ENCODE data around the gene SYNPO.
A peak's percentile ranks its signal among the peaks of the same experiment; 100 is the strongest.

SYNPO gene

GRCh38 chr5:150633429-150633828 is 7.0 kb upstream of the SYNPO start:
- no peak for TF ChIP-seq CTCF (IDR thresholded peaks at IDR 0.05; ENCODE audit: low read depth, low read length, missing control alignments)
- H3K4me3 ChIP-seq (ENCODE audit: low read depth, low read length), result no peak overlapping the region
- in situ Hi-C loops (cut with HindIII; ENCODE audit: low sequenced_read_pairs), result no loop called here
- DNase-seq (ENCODE audit: low read depth), result no peak

GRCh38 chr5:150636391-150637244 is 3.8 kb upstream of the SYNPO start:
- no peak for TF ChIP-seq CTCF (IDR thresholded peaks at IDR 0.05; ENCODE audit: low read depth, low read length, missing control alignments)
- in situ Hi-C loops (cut with HindIII; ENCODE audit: low sequenced_read_pairs), result no loop called here
- H3K4me3 ChIP-seq (ENCODE audit: low read depth, low read length), result no peak overlapping the region
- DNase-seq (ENCODE audit: low read depth), result no peak

- TF ChIP-seq CTCF (IDR thresholded peaks at IDR 0.05; ENCODE audit: low read depth, low read length, missing control alignments), result no peak
- DNase-seq (ENCODE audit: low read depth), result peak; percentile 84
- in situ Hi-C loops (cut with HindIII; ENCODE audit: low sequenced_read_pairs), result no loop called here
- H3K4me3 ChIP-seq (ENCODE audit: low read depth, low read length), result no peak overlapping the region
These were observed 3.0 kb upstream of the SYNPO start for GRCh38 chr5:150637245-150638052.

DNA sequence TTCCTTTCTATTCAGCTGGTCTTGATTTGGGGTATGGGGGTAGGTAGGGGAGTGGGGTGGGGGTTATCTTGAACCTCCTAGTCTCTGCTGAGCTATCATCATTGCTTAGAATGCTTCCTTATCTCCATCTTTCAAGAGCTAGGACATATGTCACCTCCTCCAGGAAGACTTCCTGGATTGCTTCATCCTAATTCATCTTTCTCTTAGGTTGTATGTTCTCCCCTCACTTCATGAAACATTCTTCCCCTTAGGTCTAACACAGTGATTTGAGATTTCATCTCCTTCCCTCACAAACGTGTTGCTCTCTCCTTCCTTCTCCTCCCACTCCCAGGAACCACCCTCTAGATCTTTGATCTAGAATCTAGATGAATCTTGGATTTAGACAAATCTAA is 2.4 kb upstream of the SYNPO start:
- no peak for DNase-seq (ENCODE audit: low read depth)
- in situ Hi-C loops (cut with HindIII; ENCODE audit: low sequenced_read_pairs), result no loop called here
- no peak for TF ChIP-seq CTCF (IDR thresholded peaks at IDR 0.05; ENCODE audit: low read depth, low read length, missing control alignments)
- H3K4me3 ChIP-seq (ENCODE audit: low read depth, low read length), result no peak overlapping the region

GRCh38 chr5:150638488-150639376 is 1.7 kb upstream of the SYNPO start:
- DNase-seq (ENCODE audit: low read depth), result no peak
- no peak for TF ChIP-seq CTCF (IDR thresholded peaks at IDR 0.05; ENCODE audit: low read depth, low read length, missing control alignments)
- in situ Hi-C loops (cut with HindIII; ENCODE audit: low sequenced_read_pairs), result no loop called here

DNA sequence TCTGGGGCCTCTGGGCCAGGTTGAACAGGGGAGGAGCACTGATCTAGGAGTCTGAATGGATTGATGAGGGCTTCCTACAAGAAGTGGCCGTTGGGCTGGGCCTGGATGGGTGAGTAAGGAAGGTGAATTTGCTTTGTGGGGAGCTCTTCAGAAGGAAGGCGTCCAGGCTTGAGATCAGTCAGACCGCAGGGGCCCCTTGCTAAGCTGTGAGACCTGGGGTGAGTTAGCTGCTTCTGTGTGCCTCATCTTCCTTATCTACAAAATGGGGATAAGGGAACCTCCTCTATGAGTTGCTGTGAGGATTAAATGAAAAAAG is 1.1 kb upstream of the SYNPO start:
- in situ Hi-C loops (cut with HindIII; ENCODE audit: low sequenced_read_pairs), result no loop called here
- no peak for DNase-seq (ENCODE audit: low read depth)
- TF ChIP-seq CTCF (IDR thresholded peaks at IDR 0.05; ENCODE audit: low read depth, low read length, missing control alignments), result no peak
- H3K4me3 ChIP-seq (ENCODE audit: low read depth, low read length), result no peak overlapping the region

More at GRCh38 chr5:150638488-150639376, 1.7 kb upstream of the SYNPO start:
- H3K4me3 ChIP-seq (ENCODE audit: low read depth, low read length), result no peak overlapping the region

All from astrocyte of the cerebellum (primary cell).